GM18520 (cell line): ENCODE measurements around the gene MANBA.
"Not testable (repeated sequence)": the region's sequence is repeated elsewhere in the genome, so short reads cannot be mapped to it uniquely, and the experiment has no call there.

ENCODE experiments used
- ATAC-seq: cut with Tn5 transposase; IDR thresholded peaks from one replicate; pipeline ENCODE4 v1.9.1; 2021; ENCODE audit not compliant: unreplicated experiment

Gene MANBA

DNA sequence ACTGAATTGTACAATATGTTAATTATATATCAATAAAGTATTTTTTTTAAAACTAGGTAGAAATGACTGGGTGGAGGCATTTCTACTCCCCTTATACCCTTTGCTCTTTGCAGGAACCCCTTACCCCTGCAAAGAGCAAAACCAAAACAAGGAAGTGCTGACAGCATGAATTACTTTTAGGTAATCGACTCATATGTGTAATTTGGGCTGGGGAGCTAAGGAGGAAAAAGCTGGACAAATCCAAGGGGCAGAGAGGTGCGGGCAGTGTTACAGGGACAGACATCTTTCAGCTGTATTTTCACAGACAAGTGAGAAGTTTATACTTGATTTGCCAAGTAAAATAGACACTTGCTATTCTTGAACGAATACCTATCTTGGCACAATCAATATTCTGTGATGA is 35.5 kb downstream of the MANBA start:
- ATAC-seq: no peak

DNA sequence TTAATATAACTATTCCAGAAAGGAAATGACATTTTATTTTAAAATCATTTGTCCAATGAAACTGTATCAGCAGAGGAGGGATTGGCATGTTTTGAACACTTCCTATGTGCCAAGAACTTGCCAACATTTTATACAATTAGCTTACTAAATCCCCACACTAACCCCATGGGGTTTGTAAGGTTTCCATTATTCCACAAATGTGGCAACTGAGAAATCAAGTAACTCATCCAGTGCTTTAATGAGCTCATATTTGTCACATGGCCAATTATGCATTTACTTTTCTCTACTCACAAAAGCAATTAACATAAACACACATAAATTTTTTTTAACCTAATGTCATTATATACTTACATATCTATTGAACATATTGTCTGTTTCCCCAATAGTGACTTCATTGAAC is 37.3 kb downstream of the MANBA start:
- no peak for ATAC-seq

DNA sequence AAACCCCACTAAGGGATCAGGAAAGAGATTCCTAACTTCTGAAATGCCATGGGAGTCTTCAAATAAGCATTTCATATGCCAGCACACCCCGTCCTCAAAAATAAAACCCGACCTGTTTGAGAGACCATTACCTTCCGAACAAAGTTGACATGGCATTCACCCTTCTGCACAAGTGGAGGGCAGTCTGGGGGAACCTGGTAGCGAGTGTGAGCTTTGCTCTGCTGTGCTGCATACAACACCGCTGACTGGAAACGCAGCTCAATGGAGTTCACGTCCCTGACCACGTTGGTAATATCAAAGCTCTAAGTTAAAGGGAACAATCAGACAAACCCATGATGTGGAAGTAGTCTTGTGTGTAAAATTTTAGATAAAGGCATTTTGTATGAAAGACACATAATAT is 38.0 kb downstream of the MANBA start:
- no peak for ATAC-seq

DNA sequence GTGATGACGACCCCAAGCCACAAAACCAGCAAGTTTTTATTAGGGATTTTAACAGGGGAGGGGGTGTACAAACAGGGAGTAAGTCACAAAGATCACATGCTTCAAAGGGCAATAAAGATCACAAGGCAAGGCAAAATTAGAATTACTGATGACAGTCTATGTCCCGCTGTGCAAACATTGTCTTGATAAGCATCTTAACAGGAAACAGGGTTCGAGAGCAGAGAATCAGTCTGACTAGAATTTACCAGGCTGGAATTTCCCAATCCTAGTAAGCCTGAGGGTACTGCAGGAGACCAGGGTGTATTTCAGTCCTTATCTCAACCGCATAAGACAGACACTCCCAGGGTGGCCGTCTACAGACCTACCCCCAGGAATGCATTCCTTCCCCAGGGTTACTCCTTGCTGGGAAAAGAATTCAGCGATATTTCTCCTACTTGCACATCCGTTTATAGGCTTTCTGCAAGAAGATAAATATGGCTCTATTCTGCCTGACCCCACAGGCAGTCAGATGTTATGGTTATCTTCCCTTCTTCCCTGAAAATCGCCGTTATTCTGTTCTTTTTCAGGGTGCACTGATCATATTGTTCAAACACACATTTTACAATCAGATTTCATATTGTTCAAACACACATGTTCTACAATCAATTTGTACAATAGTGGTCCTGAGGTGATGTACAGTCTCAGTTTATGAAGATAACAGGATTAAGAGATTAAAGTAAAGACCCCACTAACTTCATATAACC is 41.8 kb downstream of the MANBA start:
- ATAC-seq: not testable (repeated sequence)

DNA sequence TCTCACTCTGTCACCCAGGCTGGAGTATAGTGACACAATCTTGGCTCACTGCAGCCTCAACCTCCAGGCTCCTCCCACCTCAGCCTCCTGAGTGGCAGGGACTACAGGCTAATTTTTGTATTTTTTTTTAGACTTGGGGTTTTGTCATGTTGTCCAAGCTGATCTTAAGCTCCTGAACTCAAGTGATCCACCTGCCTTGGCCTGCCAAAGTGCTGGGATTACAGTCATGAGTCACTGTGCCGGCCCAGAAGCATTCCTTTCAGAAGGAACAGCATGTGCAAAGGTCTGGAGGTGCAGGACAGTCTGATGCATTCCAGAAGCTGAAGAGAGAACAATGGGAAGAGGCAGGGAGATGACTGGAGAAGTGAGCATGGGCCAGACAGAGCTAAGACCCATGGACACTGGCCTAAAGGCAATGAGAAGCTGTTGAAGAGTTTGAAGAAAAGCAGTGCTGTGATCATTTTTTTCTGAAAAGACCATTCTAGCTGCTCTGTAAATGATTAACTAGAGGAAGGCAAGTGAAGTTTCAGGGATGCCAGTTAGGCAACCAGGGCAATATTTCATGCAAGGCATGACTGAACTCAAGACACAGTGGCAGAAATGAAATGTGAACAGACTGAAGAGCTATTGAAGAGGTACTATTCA is 43.2 kb downstream of the MANBA start:
- ATAC-seq: no peak

DNA sequence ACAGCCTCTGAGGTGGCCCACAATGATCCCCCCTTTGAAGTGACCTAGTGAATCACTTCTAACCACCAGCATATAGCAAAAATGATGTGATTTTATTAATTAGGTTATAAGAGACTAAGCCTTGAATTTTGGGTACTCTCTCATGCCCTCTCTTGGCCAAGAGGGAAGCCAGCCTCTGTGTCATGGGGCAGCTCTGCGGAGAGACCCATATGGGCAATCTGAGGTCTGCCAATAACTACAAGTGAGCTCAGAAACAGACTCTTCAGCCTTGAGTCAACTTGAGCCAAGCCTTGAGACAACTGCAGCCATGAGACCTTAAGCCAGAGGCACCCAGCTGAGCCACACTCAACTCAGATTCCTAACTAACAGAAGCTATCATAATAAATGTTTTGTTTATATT is 45.7 kb downstream of the MANBA start:
- ATAC-seq: no peak

DNA sequence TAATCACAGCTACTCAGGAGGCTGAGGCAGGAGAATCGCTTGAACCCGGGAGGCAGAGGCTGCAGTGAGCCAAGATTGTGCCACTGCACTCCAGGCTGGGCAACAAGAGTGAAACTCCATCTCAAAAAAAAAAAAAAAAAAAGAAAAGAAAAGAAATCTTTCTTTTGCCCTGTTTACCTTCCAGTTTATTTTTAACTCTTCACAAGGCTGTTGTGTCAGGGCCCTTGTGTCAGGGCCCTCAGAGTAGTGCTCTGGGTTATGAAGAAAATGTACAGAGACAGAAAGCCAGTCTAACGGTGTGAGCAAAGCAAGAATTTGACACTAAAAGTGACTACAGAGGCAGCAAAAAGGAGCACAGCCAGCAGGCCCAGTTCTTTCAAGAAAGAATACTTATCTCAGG is 47.0 kb downstream of the MANBA start:
- not testable (repeated sequence) for ATAC-seq

DNA sequence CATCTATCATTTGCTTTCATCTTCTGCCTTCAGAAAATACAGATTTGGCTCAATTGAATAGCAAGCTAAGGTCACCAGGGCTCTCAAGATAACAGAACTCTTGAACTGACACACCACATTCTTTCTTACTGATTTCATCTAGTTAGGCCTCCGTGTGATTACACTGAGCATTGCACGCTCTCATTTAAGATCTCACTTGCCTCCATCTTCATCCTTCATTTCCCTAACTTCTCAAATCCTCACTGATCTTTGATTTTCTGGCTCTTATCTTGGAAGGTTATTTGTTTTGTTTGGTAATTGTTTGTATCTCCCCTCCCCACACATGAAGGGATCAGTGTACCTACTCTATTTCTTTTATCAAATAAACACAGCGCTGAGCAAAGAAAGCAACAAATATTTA is 47.7 kb downstream of the MANBA start:
- no peak for ATAC-seq

DNA sequence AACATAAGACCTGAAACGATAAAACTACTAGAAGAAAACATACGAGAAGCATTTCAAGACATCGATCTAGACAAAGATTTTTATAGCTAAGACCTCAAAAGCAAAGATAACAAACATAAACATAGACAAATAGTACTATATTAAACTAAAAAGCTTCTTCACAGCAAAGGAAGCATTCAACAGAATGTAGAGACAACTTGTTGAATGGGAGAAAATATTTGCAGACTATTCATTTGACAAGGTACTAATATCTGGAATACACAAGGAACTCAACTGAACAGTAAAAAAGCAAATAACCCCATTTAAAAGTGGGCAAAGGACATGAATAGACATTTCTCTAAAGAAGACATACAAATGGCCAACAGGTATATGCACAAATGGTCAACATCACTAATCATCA is 49.8 kb downstream of the MANBA start:
- ATAC-seq: no peak

DNA sequence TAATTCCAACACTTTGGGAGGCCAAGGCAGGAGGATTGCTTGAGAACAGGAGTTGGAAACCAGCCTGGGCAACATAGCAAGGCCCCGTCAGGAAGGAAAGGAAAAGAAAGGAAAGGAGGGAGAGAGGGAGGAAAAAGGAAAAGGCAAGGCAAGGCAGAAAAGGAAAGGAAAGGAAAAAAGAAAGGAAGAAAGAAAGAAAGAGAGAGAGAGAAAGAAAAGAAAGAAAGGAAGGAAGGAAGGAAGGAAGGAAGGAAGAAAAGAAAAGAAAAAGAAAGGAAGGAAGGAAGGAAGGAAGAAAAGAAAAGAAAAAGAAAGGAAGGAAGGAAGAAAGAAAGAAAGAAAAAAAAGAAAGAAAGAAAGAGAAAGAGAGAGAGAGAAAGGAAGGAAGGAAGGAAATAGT is 51.7 kb downstream of the MANBA start:
- not testable (repeated sequence) for ATAC-seq

DNA sequence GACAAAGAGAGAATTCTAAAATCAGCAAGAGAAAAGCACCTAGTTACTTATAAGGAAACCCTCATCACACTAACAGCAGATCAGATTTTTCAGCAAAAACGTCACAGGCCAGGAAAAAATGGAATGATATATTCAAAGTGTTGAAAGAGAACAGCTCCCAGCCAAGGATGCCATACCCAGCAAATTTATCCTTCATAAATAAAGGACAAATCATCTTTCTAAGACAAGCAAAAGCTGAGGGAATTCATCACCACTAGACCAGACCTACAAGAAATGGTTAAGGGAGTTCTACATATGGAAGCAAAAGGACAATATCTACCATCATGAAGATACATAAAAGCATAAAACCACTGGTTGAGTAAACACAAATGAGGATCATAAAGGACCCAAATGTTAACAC is 53.6 kb downstream of the MANBA start:
- no peak for ATAC-seq

DNA sequence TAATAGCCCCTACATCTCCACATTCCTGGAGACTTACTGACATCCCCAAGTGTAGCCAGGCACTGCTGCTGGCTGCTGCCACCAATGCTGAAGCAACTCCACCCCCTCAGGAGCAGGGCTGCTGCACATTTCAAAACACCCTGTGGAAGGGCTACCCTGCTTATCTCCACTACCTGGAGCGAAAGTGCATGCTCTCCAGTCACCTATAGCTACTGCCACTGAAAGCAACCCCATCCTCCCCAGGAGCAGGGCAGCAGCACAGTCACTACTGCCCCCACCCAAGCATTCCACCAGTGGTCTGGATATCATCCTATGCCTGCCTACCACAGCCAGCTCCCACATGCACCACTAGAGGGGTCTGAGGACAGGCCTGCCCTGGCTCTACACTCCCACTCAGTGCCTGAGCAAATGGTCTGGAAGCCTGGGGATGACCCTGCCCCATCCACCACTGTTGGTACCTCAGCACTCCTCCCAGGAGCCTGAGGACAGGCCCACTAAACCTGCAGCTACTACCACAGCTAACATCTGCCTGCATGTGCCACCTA is 55.3 kb downstream of the MANBA start:
- no peak for ATAC-seq

DNA sequence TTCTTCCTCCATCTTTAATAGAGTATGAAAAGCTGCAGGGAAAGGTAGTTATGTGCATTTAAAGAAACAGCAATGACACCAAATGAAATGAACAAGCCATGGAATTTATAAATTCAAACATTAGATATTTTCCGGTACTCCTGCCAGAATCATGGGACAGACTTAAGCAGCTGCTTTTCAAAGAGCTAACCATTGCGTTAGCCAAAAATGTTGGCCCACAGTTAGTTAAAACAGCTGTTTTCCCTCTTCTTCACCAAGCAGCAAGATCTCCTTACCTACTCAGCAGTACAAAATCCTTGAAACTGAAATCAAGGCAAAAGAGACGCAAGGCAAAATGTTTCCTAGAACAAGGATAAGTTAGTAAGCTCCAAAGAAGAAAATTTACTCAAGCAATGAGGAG is 64.0 kb downstream of the MANBA start:
- no peak for ATAC-seq

DNA sequence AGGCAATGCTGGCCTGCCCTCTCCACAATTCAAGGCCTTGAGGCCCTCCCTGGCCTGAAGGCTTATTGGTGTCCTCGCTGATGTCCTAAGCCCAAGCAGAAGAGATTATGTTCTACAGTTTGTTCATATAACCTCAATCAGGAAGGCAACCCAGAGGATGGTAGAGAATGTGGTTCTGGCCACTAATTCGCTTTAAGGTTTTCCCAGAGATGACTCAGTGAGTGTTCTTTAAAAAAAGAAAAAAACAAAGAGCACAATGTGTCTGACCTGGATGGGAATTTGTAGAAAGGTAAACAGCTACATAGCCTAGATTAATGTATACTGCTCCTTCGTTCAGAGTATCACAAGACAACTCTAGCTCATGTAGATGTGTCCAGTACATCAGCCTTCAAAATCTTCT is 66.0 kb downstream of the MANBA start:
- ATAC-seq: no peak

DNA sequence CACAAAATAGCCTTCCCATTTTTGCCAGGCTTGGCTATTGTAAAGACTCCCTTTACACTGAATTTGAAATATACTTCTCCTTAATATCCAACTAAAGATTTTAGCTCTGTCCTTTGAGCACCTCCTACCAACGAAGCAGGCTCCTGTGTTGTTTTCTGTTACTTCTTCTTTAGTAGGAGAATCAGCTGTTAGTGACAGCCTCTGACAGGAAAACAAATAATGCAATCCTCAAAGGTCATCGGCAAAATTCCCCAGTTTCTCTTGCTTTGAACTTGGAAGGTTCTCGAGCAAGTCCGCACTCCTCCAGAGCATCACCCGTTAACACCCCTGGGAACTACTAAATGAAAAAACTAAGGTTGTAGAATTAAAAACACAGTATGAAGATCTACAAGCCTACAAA is 66.9 kb downstream of the MANBA start:
- ATAC-seq: no peak

DNA sequence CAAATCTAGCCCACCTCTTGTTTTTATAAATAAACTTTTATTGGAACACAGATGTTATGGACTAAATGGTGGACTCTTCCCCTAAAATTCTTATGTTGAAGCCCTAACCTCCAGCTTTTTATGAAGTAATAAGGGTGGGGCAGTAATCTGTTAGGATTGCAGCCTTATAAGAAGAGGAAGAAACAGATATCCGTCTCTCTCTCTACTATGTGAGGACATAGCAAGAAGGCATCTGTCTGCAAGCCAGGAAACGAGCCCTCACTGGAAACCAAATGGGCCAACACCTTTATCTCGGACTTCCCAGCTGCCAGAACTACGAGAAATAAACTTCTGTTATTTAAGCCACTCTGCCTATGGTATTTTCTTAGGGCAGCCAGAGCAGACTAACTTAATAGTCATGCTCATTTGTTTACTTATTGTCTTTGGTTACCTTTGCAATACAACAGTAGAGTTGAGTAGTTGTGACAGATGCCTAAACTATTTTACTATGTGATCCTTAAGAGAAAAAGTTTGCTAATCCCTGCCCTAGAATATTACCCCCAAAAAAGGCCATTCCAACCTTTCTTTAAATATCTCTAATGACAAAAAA is 67.4 kb downstream of the MANBA start:
- ATAC-seq: no peak

DNA sequence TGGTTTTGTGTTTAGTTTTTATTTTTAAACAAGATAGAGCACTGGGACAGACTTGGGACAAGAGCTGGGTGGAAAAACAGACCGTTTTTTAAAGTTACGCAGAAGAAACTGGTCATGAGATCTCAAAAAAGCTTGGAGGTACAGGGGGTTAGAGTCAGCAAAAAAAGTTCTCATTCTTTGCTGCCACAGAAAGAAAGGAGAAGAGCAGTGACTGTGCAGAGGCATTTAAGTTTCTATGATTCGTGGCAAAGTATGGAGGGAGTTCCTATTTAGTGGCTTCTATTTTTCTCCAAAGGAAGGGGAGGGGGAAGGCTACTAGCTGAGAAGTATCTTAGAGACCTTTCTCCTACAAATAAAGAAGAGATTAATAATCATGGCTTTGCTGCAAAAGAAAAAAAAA is 68.3 kb downstream of the MANBA start:
- ATAC-seq: no peak

DNA sequence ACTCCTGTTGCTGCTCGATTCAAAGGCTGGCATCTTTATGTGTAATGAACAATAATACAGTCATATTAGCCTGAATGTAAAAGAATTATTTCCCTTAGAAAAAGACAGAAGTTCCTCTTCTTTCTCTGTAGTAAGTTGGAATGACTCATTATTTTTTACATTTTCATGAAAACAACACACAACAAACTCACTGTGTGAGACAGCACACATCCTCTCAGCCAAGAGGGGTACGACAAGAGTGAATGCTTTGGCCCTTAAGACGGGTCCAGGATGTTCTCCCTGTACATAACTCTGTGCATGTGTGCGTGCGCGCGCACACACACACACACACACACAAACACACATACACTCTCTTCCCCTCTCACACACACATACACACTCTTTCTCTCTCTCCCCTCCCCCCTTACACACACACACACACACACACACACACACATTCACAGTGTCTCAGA is 72.8 kb downstream of the MANBA start:
- ATAC-seq: peak; percentile 25

DNA sequence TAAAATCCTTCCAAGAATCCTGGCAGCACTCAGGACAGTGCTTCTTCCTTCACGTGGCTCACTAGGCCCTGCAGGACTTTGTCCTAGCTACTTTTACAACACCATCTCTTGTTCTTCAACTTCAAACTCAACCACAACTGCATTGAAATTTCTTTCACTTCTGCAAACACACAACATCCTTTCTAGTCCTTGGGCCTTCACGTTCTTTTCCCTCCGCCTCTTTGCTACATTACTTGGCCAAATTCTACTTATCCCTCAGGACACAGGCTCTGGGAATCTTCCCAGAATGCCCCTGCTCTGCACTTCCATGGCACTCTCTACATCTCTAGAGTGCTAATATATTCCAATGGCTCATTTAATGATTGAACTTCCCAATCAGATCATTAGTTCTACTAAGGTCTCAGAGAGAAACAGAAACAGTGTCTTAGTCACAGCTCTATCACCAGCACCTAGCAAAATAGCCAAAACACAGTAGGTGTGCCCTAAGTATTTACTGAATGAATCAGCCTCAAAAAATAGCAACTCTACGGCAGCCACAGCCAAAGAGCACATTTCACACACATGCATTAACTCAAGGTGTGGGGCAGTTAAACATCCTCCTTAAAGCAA is 73.3 kb downstream of the MANBA start:
- peak; percentile 87 for ATAC-seq

DNA sequence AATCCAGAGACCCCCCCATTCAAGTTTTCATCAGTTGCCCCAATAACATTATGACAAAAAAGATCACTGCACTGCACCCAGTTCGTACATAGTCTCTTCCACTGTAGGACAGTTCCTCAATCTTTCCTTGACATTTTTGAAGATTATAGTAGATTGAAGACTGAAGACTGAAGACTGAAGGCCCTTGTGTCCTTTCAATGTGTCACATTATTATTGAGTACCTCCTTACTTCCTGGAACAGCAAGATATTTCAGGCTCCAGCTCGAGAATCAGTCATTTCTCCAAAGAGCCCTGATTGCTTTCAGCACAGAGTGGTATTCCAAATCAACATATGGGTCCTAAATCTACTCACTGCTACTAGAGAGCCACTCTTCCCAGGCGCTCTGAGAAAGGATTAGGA is 75.0 kb downstream of the MANBA start:
- no peak for ATAC-seq

DNA sequence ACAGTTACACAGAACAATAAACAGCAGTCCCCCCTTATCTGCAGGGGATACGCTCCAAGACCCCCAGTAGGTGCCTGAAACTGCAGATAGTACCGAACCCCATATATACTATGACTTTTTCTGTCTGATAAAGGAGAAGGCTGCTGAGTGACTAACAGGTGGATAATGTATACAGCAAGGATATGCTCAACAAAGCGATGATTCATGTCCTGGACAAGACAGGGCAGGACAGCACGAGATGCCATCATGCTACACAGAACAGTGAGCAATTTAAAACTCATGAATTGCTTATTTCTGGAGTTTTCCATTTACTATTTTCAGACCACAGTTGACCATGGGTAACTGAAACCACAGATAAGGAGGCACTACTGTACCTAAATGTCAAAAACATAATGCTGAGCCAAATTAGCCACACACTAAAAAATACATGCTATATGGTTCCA is 76.1 kb downstream of the MANBA start:
- peak; percentile 24 for ATAC-seq
